Upper lobe of right lung (tissue), 1 donor: ENCODE results near the gene TMEM63C. TPM values are rescaled to one million over a fixed set of nuclear protein-coding genes. Genes with fewer than 3 reads are reported as not detected.

Source experiments
- ATAC-seq: fragments of 200-7000 bp; cut with Tn5 transposase; one replicate; pipeline ENCODE4 v1.9.1; 2020; ENCODE audit warnings: mild to moderate bottlenecking, moderate library complexity
- DNase-seq: peaks from one replicate; pipeline ENCODE4 v3.0.0-alpha.2; 2020
- H3K27ac ChIP-seq: fragments of 200-600 bp; one replicate; pipeline ENCODE4 v1.8.0; 2022
- H3K27me3 ChIP-seq: fragments of 200-600 bp; one replicate; pipeline ENCODE4 v1.8.0; 2022; ENCODE audit warnings: mild to moderate bottlenecking
- H3K36me3 ChIP-seq: fragments of 200-600 bp; one replicate; pipeline ENCODE4 v1.8.0; 2022
- H3K4me1 ChIP-seq: fragments of 200-600 bp; one replicate; pipeline ENCODE4 v1.8.0; 2022
- H3K4me3 ChIP-seq: fragments of 200-600 bp; one replicate; pipeline ENCODE4 v1.8.0; 2022; ENCODE audit warnings: mild to moderate bottlenecking
- H3K9me3 ChIP-seq: fragments of 200-600 bp; one replicate; pipeline ENCODE4 v1.8.0; 2022
- intact Hi-C: fragments of 100-400 bp; cut with DNase I; formaldehyde crosslinking; loops from one replicate; pipeline ENCODE4 v1.11.0; 2022
- total RNA-seq: library from RNA; stranded (reverse); fragmentation: NEBNext Ultra II Directional; extraction: Animal tissue kit (Norgen Biotek cat#: 25700); gene quantifications from one replicate; pipeline ENCODE4 v1.2.1, GENCODE V29; 2021
- TF ChIP-seq, protein P1 (sequence below): fragments of 200-600 bp; IDR thresholded peaks from one replicate; pipeline ENCODE4 v1.8.0; 2022; ENCODE audit warnings: antibody characterized with exemption
- donor health status: DM: no; HTN: yes; CAD: no; lungs with severe emphysema.

TMEM63C gene
- total RNA-seq, 1 donor from 2014 or later: 0.06 TPM

DNA sequence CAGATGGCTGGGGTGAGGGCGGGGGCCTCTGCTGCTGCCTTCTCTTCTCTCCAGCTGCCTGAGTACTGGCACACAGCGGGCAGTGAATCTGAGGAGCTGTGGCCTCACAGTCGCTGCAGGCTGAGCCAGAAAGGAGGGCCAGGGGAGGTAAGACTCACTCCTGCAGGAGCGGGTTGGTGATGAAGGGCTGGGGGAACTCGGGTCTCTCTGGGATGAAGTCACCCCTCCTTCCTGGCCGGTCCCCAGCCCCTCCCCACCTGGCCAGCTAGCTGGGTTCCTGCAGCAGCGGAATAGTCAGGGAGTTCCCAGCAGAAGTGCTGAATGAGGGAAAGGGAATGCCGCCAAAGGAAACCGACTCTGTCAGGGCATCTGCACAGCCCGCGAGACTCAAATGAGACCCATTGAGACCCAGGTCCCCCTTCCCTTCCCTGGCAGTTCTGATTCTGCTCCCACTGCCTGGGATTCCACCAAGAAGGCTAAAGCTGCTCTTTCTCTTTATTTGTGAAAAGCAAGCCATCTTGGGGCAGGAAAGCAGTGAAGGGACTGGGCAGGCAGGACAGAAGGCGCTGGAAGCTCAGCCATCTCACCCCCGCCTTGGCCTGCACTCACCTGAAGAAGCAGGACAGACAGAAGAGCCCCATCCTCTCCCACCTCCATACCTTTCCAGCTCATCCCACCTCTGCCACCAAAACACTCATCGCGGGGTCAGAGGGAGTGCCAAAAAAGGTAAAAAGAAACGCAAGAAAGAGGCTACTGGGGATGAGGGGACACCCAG, 84.2 kb downstream of the TMEM63C start:
- H3K27me3 ChIP-seq: peaks cover 17% of the 10 kb centered on the region
- no peak for ATAC-seq
- H3K4me1 ChIP-seq: no peaks in the 10 kb centered on the region
- H3K9me3 ChIP-seq: no peaks in the 10 kb centered on the region
- no peak for DNase-seq
- intact Hi-C loops: no loop called here
- no peaks in the 10 kb centered on the region for H3K36me3 ChIP-seq
- TF ChIP-seq, protein P1, sequence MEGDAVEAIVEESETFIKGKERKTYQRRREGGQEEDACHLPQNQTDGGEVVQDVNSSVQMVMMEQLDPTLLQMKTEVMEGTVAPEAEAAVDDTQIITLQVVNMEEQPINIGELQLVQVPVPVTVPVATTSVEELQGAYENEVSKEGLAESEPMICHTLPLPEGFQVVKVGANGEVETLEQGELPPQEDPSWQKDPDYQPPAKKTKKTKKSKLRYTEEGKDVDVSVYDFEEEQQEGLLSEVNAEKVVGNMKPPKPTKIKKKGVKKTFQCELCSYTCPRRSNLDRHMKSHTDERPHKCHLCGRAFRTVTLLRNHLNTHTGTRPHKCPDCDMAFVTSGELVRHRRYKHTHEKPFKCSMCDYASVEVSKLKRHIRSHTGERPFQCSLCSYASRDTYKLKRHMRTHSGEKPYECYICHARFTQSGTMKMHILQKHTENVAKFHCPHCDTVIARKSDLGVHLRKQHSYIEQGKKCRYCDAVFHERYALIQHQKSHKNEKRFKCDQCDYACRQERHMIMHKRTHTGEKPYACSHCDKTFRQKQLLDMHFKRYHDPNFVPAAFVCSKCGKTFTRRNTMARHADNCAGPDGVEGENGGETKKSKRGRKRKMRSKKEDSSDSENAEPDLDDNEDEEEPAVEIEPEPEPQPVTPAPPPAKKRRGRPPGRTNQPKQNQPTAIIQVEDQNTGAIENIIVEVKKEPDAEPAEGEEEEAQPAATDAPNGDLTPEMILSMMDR: no peak
- H3K27ac ChIP-seq: no peak overlapping the region
- no peak overlapping the region for H3K4me3 ChIP-seq

DNA sequence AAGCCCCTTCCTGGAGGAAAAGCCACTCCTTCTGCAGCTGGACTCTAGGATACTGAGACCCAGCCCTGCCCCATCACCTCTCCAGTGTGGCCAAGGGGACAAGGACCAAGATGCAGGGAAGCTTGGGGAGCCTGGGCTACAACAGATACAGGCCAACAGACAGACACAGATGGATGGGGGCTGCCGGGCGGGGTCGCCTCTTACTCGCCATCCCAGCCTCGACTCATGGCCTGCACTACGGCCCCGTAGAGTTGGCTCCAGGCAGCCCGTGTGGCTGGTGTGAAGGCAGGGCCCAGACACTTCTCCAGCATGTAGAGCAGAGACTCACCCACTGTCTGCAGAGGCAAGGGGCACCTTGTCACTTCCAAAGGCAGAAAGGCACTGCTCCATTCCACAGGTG, 84.7 kb downstream of the TMEM63C start:
- no peak for DNase-seq
- ATAC-seq: no peak
- no peaks in the 10 kb centered on the region for H3K36me3 ChIP-seq
- no peaks in the 10 kb centered on the region for H3K4me1 ChIP-seq
- no peaks in the 10 kb centered on the region for H3K9me3 ChIP-seq
- intact Hi-C loops: no loop called here
- H3K4me3 ChIP-seq: no peak overlapping the region
- no peak overlapping the region for H3K27ac ChIP-seq
- H3K27me3 ChIP-seq: peaks cover 21% of the 10 kb centered on the region
- TF ChIP-seq, protein P1: no peak

DNA sequence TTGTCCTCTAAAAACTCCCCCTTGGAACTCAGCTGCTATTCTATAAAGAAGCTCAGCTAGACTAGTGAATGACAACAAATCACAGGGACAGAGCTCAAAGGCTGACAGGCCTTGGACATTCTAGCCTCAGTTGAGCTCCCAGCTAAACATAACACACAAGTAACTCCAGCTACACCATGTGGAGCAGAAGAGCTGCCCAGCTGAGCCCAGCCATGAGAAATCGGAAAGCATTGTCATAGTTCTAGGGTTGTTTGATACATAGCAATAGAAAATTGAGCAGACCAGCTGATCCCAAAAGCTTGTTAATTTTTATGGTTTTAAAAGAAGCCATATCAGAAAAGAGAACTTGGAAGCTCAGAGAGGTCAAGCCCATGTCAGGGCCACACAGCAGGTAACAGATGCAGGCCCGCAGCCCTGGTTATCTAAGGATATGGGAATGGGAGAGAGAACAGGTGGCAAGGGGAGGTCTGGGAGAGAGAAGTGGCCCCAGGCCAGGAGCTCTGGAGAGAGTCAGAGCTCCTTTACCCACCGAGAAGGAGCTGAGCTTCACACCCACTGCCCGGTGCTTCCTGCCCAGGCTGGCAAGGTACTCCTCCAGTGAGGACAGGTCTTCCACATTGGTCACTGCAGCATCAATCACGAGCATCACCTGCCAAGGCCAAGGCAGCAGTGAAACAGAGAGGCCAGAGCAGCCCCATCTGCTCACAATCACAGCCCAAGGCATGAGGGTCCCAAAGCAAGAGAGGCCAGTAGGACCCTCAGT, 86.5 kb downstream of the TMEM63C start:
- Histone ChIP-seq H3K27ac (no peak overlapping the region), H3K27me3 (peaks cover 31% of the 10 kb centered on the region), H3K4me1 (no peaks in the 10 kb centered on the region), H3K4me3 (no peak overlapping the region), H3K9me3 (no peaks in the 10 kb centered on the region), H3K36me3 (no peaks in the 10 kb centered on the region)
- ATAC-seq (no peak), DNase-seq (no peak)
- intact Hi-C loops: no loop called here
- TF ChIP-seq, protein P1: no peak

DNA sequence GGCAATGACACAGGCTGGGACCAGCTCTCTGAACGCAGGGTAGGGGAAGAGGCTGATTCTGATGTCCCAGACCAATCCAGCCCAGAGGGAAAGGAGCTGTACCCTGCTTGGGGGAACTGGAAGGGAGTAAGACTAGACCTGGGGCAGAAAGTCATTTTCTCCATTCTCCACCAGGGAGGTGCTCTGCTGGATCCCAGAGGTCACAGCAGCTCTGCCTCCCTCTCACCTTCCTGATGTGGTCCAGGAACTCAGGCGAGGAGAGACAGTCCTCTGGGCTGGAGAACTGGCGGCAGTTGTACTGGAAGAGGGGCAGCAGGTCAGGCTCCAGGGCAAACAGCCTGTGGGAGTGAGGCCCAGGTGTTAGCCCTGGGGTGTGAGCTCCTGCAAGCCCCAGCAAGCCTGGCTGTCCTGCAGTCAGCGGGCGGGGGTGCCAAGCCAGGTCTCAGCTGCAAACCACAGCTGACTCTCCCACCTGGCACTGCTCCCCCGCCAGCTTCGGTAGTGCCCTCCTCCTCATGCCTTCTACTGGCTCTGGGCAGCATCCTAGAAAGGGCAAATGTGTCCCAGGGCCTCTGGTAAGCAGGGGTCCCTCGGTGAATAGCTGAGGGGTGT, 87.5 kb downstream of the TMEM63C start:
- H3K4me1 ChIP-seq: no peaks in the 10 kb centered on the region
- intact Hi-C loops: no loop called here
- no peak for ATAC-seq
- no peak overlapping the region for H3K27ac ChIP-seq
- H3K4me3 ChIP-seq: no peak overlapping the region
- DNase-seq: no peak
- TF ChIP-seq, protein P1: no peak
- H3K27me3 ChIP-seq: peaks cover 31% of the 10 kb centered on the region
- no peaks in the 10 kb centered on the region for H3K36me3 ChIP-seq
- no peaks in the 10 kb centered on the region for H3K9me3 ChIP-seq

DNA sequence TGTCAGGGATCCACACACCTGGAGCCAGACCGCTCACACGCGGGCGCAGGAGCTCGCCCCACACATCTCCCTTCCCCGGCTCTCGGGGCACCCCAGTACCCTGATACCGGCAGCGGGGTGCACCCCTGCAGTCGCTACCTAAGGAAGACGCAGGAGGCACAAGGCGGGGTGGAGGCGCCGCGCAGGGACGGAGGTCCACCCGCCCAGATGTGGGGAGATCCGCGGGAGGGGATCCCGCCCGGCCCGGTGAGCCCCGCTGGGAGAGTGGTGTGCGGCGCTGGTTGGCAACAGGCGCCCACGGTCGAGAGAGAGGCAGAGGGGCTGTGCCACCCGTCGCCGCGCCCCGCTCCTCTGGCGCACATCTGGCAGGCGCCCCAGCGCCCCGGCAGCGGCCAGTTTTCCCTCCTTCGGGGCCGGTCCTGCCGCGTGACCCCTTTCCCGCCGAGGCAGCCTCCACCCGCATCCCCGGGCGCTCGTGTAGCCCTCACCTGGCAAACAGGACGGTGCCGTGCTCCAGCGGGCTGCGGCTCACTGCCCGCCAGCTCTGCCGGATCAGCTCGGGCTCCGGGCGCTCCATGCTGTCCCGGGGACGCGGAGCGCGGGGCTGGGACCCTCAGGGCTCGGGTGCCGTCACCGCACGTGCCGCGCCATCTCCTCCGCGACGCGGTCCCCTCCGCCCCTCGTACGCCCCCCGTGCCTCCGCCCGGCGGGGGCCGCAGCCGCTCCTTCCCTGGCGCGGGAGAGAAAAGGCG, 88.9 kb downstream of the TMEM63C start:
- H3K27ac ChIP-seq: no peak overlapping the region
- ATAC-seq: no peak

More for the DNA sequence above, 88.9 kb downstream of the TMEM63C start:
- intact Hi-C loops: no loop called here
- Histone ChIP-seq H3K36me3 (no peaks in the 10 kb centered on the region), H3K27me3 (peaks cover 31% of the 10 kb centered on the region), H3K9me3 (no peaks in the 10 kb centered on the region), H3K4me3 (no peak overlapping the region), H3K4me1 (no peaks in the 10 kb centered on the region)
- no peak for DNase-seq
- TF ChIP-seq, protein P1: no peak
